Stimulated activated CD8-positive, alpha-beta memory T cell treated with anti-CD3 and anti-CD28 coated beads, Interleukin-4, amount 100 ng/mL, for 48 hours (primary cell): ENCODE data around the gene CACNA1I.
A peak's percentile ranks its signal among the peaks of the same experiment; 100 is the strongest.

Source experiments
- DNase-seq: peaks from one replicate; pipeline ENCODE4 v3.0.0-alpha.2; 2020

Gene CACNA1I

GRCh38 chr22:39654131-39654926 is 83.8 kb downstream of the CACNA1I start:
- no peak for DNase-seq

GRCh38 chr22:39655004-39655579 is 84.5 kb downstream of the CACNA1I start:
- no peak for DNase-seq

- DNase-seq, result no peak
These were observed 85.3 kb downstream of the CACNA1I start for GRCh38 chr22:39655831-39656230.

- no peak for DNase-seq
These were observed 86.2 kb downstream of the CACNA1I start for GRCh38 chr22:39656495-39657490.

- DNase-seq, result no peak
These were observed 87.8 kb downstream of the CACNA1I start for GRCh38 chr22:39658367-39658766.

- no peak for DNase-seq
These were observed 88.4 kb downstream of the CACNA1I start for GRCh38 chr22:39658806-39659463.

GRCh38 chr22:39661501-39661841 is 90.9 kb downstream of the CACNA1I start:
- DNase-seq, result no peak

GRCh38 chr22:39661842-39662685 is 91.5 kb downstream of the CACNA1I start:
- peak; percentile 87 for DNase-seq

GRCh38 chr22:39662686-39663052 is 92.1 kb downstream of the CACNA1I start:
- DNase-seq, result no peak

- DNase-seq, result no peak
These were observed 93.2 kb downstream of the CACNA1I start for GRCh38 chr22:39663751-39664150.

- DNase-seq, result peak; percentile 53
These were observed 94.1 kb downstream of the CACNA1I start for GRCh38 chr22:39664485-39665200.

- DNase-seq, result no peak
These were observed 94.7 kb downstream of the CACNA1I start for GRCh38 chr22:39665229-39665628.

GRCh38 chr22:39665661-39666431 is 95.3 kb downstream of the CACNA1I start:
- DNase-seq, result no peak

- no peak for DNase-seq
These were observed 95.9 kb downstream of the CACNA1I start for GRCh38 chr22:39666495-39666894.

GRCh38 chr22:39666926-39667325 is 96.4 kb downstream of the CACNA1I start:
- DNase-seq, result no peak

- DNase-seq, result no peak
These were observed 98.9 kb downstream of the CACNA1I start for GRCh38 chr22:39669432-39669831.

GRCh38 chr22:39671936-39672335 is 101.4 kb downstream of the CACNA1I start:
- no peak for DNase-seq

GRCh38 chr22:39674536-39674935 is 104.0 kb downstream of the CACNA1I start:
- no peak for DNase-seq

GRCh38 chr22:39675947-39676346 is 105.4 kb downstream of the CACNA1I start:
- no peak for DNase-seq

- no peak for DNase-seq
These were observed 107.4 kb downstream of the CACNA1I start for GRCh38 chr22:39677967-39678366.
